ENCODE measurements around the gene MUC20.

GRCh38 chr3:195777975-195778374 is 57.2 kb downstream of the MUC20 start:
- TF ChIP-seq EZH2 (IDR thresholded peaks at IDR 0.05; ENCODE audit: low read length), result no peak
- no peak for TF ChIP-seq CTCF (optimal IDR thresholded peaks at IDR 0.05 in 1 of 3, IDR thresholded peaks at IDR 0.05 in 1 of 3, conservative IDR thresholded peaks at IDR 0.05 in 1 of 3; ENCODE audit: extremely low read depth in 1 of 3, insufficient read depth in 2 of 3, low read length in 3 of 3)

Measured in keratinocyte (primary cell).